Peyer's patch (tissue), 4 donors: ENCODE data around the gene FKBP10. TPM values are rescaled to one million over a fixed set of nuclear protein-coding genes. Genes with fewer than 3 reads are reported as not detected.
A peak's percentile ranks its signal among the peaks of the same experiment; 100 is the strongest.

Source experiments
- DNase-seq, 3 donors: peaks; one replicate each; pipeline ENCODE4 v3.0.0-alpha.2; 2017 to 2019
- H3K27ac ChIP-seq, 4 donors: fragments of 200-600 bp; sonication (generic); one replicate each; pipeline ENCODE4 v1.5.1; 2016 to 2019
- H3K27me3 ChIP-seq, 2 donors: fragments of 200-600 bp; sonication (generic); one replicate each; pipeline ENCODE4 v1.5.1; 2019
- H3K36me3 ChIP-seq, 3 donors: fragments of 200-600 bp; sonication (generic); one replicate each; pipeline ENCODE4 v1.5.1; 2016 to 2019
- H3K4me1 ChIP-seq, 4 donors: fragments of 200-600 bp; sonication (generic); one replicate each; pipeline ENCODE4 v1.5.1; 2016 to 2019
- H3K4me3 ChIP-seq, 4 donors: fragments of 200-600 bp; sonication (generic); 1 replicate in 3 of 4; 2 replicates in 1 of 4; pipeline ENCODE4 v1.5.1; 2016 to 2019; ENCODE audit warnings: mild to moderate bottlenecking in 1 of 4
- H3K9me3 ChIP-seq, 4 donors: fragments of 200-600 bp; sonication (generic); one replicate each; pipeline ENCODE4 v1.5.1; 2016 to 2019; ENCODE audit warnings: mild to moderate bottlenecking in 1 of 4
- CTCF ChIP-seq, 6 experiments: fragments of 450-650 bp in 4 of 6; fragments of 200-600 bp in 2 of 6; sonication (generic) in 1 of 6; IDR thresholded peaks; one replicate each; pipeline ENCODE4 v1.5.1; 2017 to 2019; ENCODE audit warnings: antibody characterized with exemption in 6 of 6, mild to moderate bottlenecking in 3 of 6, moderate library complexity in 1 of 6
- POLR2A ChIP-seq, 2 donors: fragments of 450-650 bp; IDR thresholded peaks; one replicate each; pipeline ENCODE4 v1.5.1; 2017; ENCODE audit warnings: antibody characterized with exemption in 2 of 2, mild to moderate bottlenecking in 2 of 2, moderate library complexity in 2 of 2
- total RNA-seq, 4 donors: library from RNA; depleted of rRNA; stranded (reverse); fragments of >200 nt; gene quantifications; one replicate each; pipeline ENCODE4 v1.1.0, GENCODE V29; 2016

The FKBP10 gene
- total RNA-seq, 4 donors from 2014 or later, result 7.2 to 130 (median 11.2) TPM

- Histone ChIP-seq H3K4me3 (no peak overlapping the region), H3K27ac (peak overlapping the region in 1 of 4 donors; percentile 98), H3K27me3 (no peaks in the 10 kb centered on the region), H3K4me1 (peaks cover 0 to 15% (median 2%) of the 10 kb centered on the region in 4 donors), H3K9me3 (no peaks in the 10 kb centered on the region), H3K36me3 (no peaks in the 10 kb centered on the region)
- no peak for DNase-seq
- no peak for TF ChIP-seq POLR2A (IDR thresholded peaks at IDR 0.05)
- TF ChIP-seq CTCF (IDR thresholded peaks at IDR 0.05), result no peak
Observed at GRCh38 chr17:41799366-41799765, 13.4 kb upstream of the FKBP10 start.

- Histone ChIP-seq H3K36me3 (no peaks in the 10 kb centered on the region), H3K4me1 (peaks cover 0 to 10% (median 2%) of the 10 kb centered on the region in 4 donors), H3K4me3 (peak overlapping the region in 2 of 4 donors; percentile 13 to 20), H3K27me3 (no peaks in the 10 kb centered on the region), H3K9me3 (no peaks in the 10 kb centered on the region), H3K27ac (peak overlapping the region; percentile 5 to 98 (median 75))
- TF ChIP-seq CTCF (IDR thresholded peaks at IDR 0.05), result peak in 1 of 6 experiments; percentile 18
- TF ChIP-seq POLR2A (IDR thresholded peaks at IDR 0.05), result peak in 1 of 2 donors; percentile 37
- DNase-seq, result peak; percentile 39 to 94 (median 93)
Observed at GRCh38 chr17:41800601-41801373, 12.0 kb upstream of the FKBP10 start.

- TF ChIP-seq POLR2A (IDR thresholded peaks at IDR 0.05) (no peak), CTCF (IDR thresholded peaks at IDR 0.05) (peak; percentile 91 to 98 (median 96))
- peaks cover 0 to 10% (median 2%) of the 10 kb centered on the region in 4 donors for H3K4me1 ChIP-seq
- H3K4me3 ChIP-seq, result peak overlapping the region in 2 of 4 donors; percentile 13 to 20
- no peaks in the 10 kb centered on the region for H3K36me3 ChIP-seq
- DNase-seq, result peak; percentile 80 to 93 (median 90)
- H3K27ac ChIP-seq, result peak overlapping the region; percentile 5 to 98 (median 75)
- no peaks in the 10 kb centered on the region for H3K9me3 ChIP-seq
- no peaks in the 10 kb centered on the region for H3K27me3 ChIP-seq
Observed at GRCh38 chr17:41801374-41802271, 11.2 kb upstream of the FKBP10 start.

GRCh38 chr17:41803049-41804020 lies 9.5 kb upstream of the FKBP10 start:
- Histone ChIP-seq H3K27ac (no peak overlapping the region), H3K4me3 (no peak overlapping the region), H3K27me3 (no peaks in the 10 kb centered on the region), H3K36me3 (no peaks in the 10 kb centered on the region), H3K4me1 (peaks cover 0 to 22% (median 6%) of the 10 kb centered on the region in 4 donors), H3K9me3 (no peaks in the 10 kb centered on the region)
- no peak for TF ChIP-seq CTCF (IDR thresholded peaks at IDR 0.05)
- no peak for TF ChIP-seq POLR2A (IDR thresholded peaks at IDR 0.05)
- DNase-seq, result no peak
